ENCODE measurements around the gene TNFSF10. TPM values are rescaled to one million over a fixed set of nuclear protein-coding genes. Genes with fewer than 3 reads are reported as not detected.

Gene TNFSF10
- total and polyA plus RNA-seq, 2 of the 4 experiments (the other 2 are of a cell fraction) = 0.63 to 1.3 TPM

GRCh38 chr3:172546628-172547214 is 23.5 kb upstream of the TNFSF10 start:
- Histone ChIP-seq H3K79me1 (ENCODE audit: low read depth in 1 of 2, low read length in 2 of 2) (no peaks in the 10 kb centered on the region), H3K4me2 (ENCODE audit: low read depth, low read length) (no peak overlapping the region), H3K27me3 (ENCODE audit: control insufficient read depth, insufficient read depth, low read length) (no peaks in the 10 kb centered on the region), H2AK9ac (replicated peaks; ENCODE audit: low read depth, low read length, poor library complexity) (no peak overlapping the region), H4K20me1 (ENCODE audit: insufficient read depth, low read length) (no peaks in the 10 kb centered on the region), H3K56ac (ENCODE audit: extremely low read depth, insufficient read depth, low read length) (no peak overlapping the region), H3K18ac (ENCODE audit: low read depth, low read length) (no peak overlapping the region), H3K4me3 (ENCODE audit: insufficient read depth, low read depth, low read length) (no peak overlapping the region), H3K36me3 (ENCODE audit: control insufficient read depth, insufficient read depth, low read length) (no peaks in the 10 kb centered on the region), H3K27ac (ENCODE audit: insufficient read depth, low read length) (no peak overlapping the region), H2BK5ac (ENCODE audit: low read depth, low read length, poor library complexity, severe bottlenecking) (no peak overlapping the region), H4K5ac (ENCODE audit: low read depth, low read length) (no peak overlapping the region), H3K9ac (ENCODE audit: low read depth, low read length) (no peak overlapping the region), H3K4ac (ENCODE audit: low read depth, low read length) (no peak overlapping the region), H3K14ac (replicated peaks; ENCODE audit: low read depth, low read length) (no peak overlapping the region), H2BK120ac (ENCODE audit: low read depth, low read length) (no peak overlapping the region), H4K8ac (ENCODE audit: low read depth in 2 of 2, low read length in 2 of 2) (no peak overlapping the region), H3K9me3 (ENCODE audit: control insufficient read depth, insufficient read depth, low read length) (no peaks in the 10 kb centered on the region), H2AFZ (replicated peaks; ENCODE audit: low read length, poor library complexity) (no peak overlapping the region), H3K9me1 (ENCODE audit: insufficient read depth, low read length) (peaks cover 7% of the 10 kb centered on the region), H3K23ac (ENCODE audit: low read depth, low read length) (no peak overlapping the region), H3K4me1 (ENCODE audit: control insufficient read depth, insufficient read depth, low read length) (peaks cover 6% of the 10 kb centered on the region), H4K91ac (ENCODE audit: insufficient read depth, low read depth, low read length) (no peak overlapping the region), H2AK5ac (ENCODE audit: low read depth, low read length) (no peak overlapping the region), H2BK15ac (ENCODE audit: low read depth, low read length) (no peak overlapping the region), H2BK20ac (ENCODE audit: low read depth, low read length) (no peak overlapping the region)
- in situ Hi-C loops (cut with MboI; ENCODE audit: low sequenced_read_pairs) (no loop called here), intact Hi-C loops (cut with micrococcal nuclease) (no loop called here), dilution Hi-C loops (cut with HindIII; ENCODE audit: low sequenced_read_pairs, unreplicated experiment) (no loop called here)
- CTCF ChIA-PET = no interaction called here
- POLR2A ChIA-PET (ENCODE audit: unreplicated experiment) = no interaction called here
- no peak for ATAC-seq (ENCODE audit: low read depth)
- DNase-seq = no peak
- no TSS peak for BruUV-seq (replicated peaks)
- TF ChIP-seq NFE2L2 (IDR thresholded peaks at IDR 0.05; ENCODE audit: low read depth, low read length) (no peak), MAFK (IDR thresholded peaks at IDR 0.05; ENCODE audit: low read depth, low read length) (no peak), RAD21 (IDR thresholded peaks at IDR 0.05; ENCODE audit: low read length) (no peak), BHLHE40 (IDR thresholded peaks at IDR 0.05; ENCODE audit: low read depth, low read length) (no peak), POLR2A (IDR thresholded peaks at IDR 0.05; ENCODE audit: low read depth, low read length) (no peak), USF2 (IDR thresholded peaks at IDR 0.05; ENCODE audit: low read depth, low read length) (no peak), ELK1 (IDR thresholded peaks at IDR 0.05; ENCODE audit: borderline replicate concordance, low read depth, low read length) (no peak), SMC3 (IDR thresholded peaks at IDR 0.05; ENCODE audit: low read depth, low read length) (no peak)
